ENCODE data around the gene SPINK1.
"Not testable (repeated sequence)": the region's sequence is repeated elsewhere in the genome, so short reads cannot be mapped to it uniquely, and the experiment has no call there.

Gene SPINK1

DNA sequence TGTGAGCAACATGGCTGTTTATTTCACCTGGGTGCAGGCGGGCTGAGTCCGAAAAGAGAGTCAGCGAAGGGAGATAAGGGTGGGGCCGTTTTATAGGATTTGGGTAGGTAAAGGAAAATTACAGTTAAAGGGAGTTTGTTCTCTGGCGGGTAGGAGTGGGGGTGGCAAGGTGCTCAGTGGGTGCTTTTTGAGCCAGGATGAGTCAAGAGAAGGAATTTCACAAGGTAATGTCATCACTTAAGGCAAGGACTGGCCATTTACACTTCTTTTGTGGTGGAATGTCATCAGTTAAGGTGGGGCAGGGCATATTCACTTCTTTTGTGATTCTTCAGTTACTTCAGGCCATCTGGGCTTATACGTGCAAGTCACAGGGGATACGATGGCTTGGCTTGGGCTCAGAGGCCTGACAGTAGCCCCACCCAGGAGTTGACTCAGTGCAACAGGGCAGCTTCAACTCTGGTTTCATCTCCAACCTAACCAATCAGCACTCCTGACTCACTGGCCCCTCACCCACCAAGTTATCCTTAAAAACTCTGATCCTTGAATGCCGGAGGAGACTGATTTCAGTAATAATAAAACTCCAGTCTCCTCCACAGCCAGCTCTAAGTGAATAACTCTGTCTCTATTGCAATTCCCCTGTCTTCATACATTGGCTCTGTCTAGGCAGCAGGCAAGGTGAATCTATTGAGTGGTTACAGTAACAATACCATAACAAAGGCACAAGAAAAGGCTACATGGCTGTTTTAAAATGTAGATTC lies 42.8 kb upstream of the SPINK1 start:
- H3K4me3 ChIP-seq (ENCODE audit: control insufficient read depth in 1 of 7, extremely low read depth in 1 of 7, insufficient read depth in 4 of 7, low read depth in 2 of 7, low read length in 6 of 7); H3K9me3 ChIP-seq (ENCODE audit: control extremely low read depth in 1 of 5, control insufficient read depth in 4 of 5, insufficient read depth in 2 of 5, low read depth in 1 of 5, low read length in 4 of 5); H3K4me1 ChIP-seq (ENCODE audit: control extremely low read depth in 1 of 4, control insufficient read depth in 4 of 4, insufficient read depth in 4 of 4, low read length in 3 of 4); POLR2A ChIA-PET; H3K27me3 ChIP-seq (replicated peaks in 2 of 5; ENCODE audit: control insufficient read depth in 4 of 5, insufficient read depth in 5 of 5, low read length in 4 of 5); H3K27ac ChIP-seq (ENCODE audit: insufficient read depth in 1 of 2, low read depth in 1 of 2, low read length in 2 of 2, poor library complexity in 1 of 2, severe bottlenecking in 2 of 2); H3K36me3 ChIP-seq (ENCODE audit: control insufficient read depth in 4 of 4, insufficient read depth in 4 of 4, low read length in 3 of 4); DNase-seq: not testable (repeated sequence)
- CTCF ChIA-PET, result interaction anchor here (1.1 kb wide), 1 partner anchor 14 kb away, joined by 3 read pairs; no protein-coding TSS in a partner anchor
- 93% methylated on average over 3 of the region's 8 CpGs for WGBS (ENCODE audit: insufficient coverage)

DNA sequence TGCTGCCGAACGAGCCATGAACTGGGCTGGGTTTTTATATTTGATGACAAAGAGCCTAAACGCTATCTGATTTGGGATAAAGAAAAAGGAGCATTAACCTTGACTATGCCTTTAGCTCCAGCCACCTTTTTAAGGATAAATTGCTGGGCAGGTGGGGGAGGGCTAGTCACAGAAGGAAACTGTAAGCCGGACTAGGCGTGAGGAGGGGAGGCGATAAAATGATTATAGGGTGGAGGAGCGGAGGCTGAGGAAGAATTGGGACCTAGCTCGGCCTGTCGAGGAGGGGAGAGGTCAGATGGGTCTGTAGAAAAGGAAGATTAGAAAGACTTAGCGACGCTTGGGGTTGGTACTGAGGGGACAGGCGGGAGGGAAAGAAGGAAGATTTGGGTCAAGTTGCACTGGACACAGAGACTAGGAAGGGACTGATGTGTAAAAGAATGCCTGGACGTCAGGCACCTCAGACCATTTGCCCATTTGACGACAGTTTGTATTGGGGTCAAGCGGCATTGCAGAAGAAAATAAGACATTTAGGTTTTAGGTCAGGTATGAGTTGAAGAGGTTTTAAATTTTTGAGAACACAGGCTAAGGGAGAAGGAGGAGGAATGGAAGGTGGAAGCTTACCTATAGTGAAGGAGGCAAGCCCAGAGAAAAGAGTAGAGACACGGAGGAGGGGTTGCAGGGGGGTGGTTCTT lies 41.4 kb upstream of the SPINK1 start:
- DNase-seq; H3K27me3 ChIP-seq (replicated peaks in 2 of 5; ENCODE audit: control insufficient read depth in 4 of 5, insufficient read depth in 5 of 5, low read length in 4 of 5); H3K4me1 ChIP-seq (ENCODE audit: control extremely low read depth in 1 of 4, control insufficient read depth in 4 of 4, insufficient read depth in 4 of 4, low read length in 3 of 4); H3K4me3 ChIP-seq (ENCODE audit: control insufficient read depth in 1 of 7, extremely low read depth in 1 of 7, insufficient read depth in 4 of 7, low read depth in 2 of 7, low read length in 6 of 7); H3K9me3 ChIP-seq (ENCODE audit: control extremely low read depth in 1 of 5, control insufficient read depth in 4 of 5, insufficient read depth in 2 of 5, low read depth in 1 of 5, low read length in 4 of 5); H3K36me3 ChIP-seq (ENCODE audit: control insufficient read depth in 4 of 4, insufficient read depth in 4 of 4, low read length in 3 of 4); H3K27ac ChIP-seq (ENCODE audit: insufficient read depth in 1 of 2, low read depth in 1 of 2, low read length in 2 of 2, poor library complexity in 1 of 2, severe bottlenecking in 2 of 2); POLR2A ChIA-PET: not testable (repeated sequence)
- CTCF ChIA-PET, result interaction anchor here (1.3 kb wide), 1 partner anchor 60 kb away, joined by 3 read pairs; no protein-coding TSS in a partner anchor
- WGBS (ENCODE audit: insufficient coverage), result over 99% methylated on average over 9 of the region's 16 CpGs

DNA sequence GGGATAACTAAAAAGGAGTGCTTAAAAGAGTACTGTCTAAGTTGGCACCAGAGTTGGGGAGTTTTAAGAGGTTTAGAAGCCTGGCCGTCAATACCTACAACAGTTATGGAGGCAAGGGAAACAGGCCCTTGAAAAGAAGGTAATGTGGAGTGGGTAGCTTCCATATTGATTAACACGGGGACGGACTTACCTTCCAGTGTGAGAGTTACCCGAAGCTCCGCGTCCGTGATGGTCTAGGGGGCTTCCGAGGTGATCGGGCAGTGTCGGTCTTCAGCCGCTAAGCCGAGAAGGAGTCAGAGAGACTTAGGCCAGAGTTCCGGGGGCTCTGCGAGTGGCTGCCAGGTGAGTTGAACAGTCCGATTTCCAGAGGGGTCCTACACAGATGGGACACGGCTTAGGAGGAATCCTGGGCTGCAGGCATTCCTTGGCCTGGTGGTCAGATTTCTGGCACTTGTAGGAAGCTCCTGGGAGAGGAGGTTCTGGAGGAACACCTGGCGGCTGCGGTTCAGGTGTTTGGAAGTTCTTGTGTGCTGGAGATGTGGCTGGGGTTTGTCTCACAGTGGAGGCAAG lies 40.6 kb upstream of the SPINK1 start:
- H3K9me3 ChIP-seq (ENCODE audit: control extremely low read depth in 1 of 5, control insufficient read depth in 4 of 5, insufficient read depth in 2 of 5, low read depth in 1 of 5, low read length in 4 of 5); DNase-seq; H3K4me3 ChIP-seq (ENCODE audit: control insufficient read depth in 1 of 7, extremely low read depth in 1 of 7, insufficient read depth in 4 of 7, low read depth in 2 of 7, low read length in 6 of 7); H3K36me3 ChIP-seq (ENCODE audit: control insufficient read depth in 4 of 4, insufficient read depth in 4 of 4, low read length in 3 of 4); H3K4me1 ChIP-seq (ENCODE audit: control extremely low read depth in 1 of 4, control insufficient read depth in 4 of 4, insufficient read depth in 4 of 4, low read length in 3 of 4); H3K27me3 ChIP-seq (replicated peaks in 2 of 5; ENCODE audit: control insufficient read depth in 4 of 5, insufficient read depth in 5 of 5, low read length in 4 of 5); H3K27ac ChIP-seq (ENCODE audit: insufficient read depth in 1 of 2, low read depth in 1 of 2, low read length in 2 of 2, poor library complexity in 1 of 2, severe bottlenecking in 2 of 2): not testable (repeated sequence)
- ChIA-PET CTCF (interaction anchor here (1.3 kb wide), 1 partner anchor 61 kb away, joined by 3 read pairs; no protein-coding TSS in a partner anchor), POLR2A (interaction anchor here (0.6 kb wide), 1 partner anchor 36 kb away, joined by 4 read pairs; no protein-coding TSS in a partner anchor)
- 91% methylated on average over 11 of the region's 18 CpGs for WGBS (ENCODE audit: insufficient coverage)

DNA sequence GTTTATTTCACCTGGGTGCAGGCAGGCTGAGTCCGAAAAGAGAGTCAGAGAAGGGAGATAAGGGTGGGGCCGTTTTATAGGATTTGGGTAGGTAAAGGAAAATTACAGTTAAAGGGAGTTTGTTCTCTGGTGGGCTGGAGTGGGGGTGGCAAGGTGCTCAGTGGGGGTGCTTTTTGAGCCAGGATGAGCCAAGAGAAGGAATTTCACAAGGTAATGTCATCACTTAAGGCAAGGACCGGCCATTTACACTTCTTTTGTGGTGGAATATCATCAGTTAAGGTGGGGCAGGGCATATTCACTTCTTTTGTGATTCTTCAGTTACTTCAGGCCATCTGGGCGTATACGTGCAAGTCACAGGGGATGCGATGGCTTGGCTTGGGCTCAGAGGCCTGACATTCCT lies 38.4 kb upstream of the SPINK1 start:
- H3K27ac ChIP-seq (ENCODE audit: insufficient read depth in 1 of 2, low read depth in 1 of 2, low read length in 2 of 2, poor library complexity in 1 of 2, severe bottlenecking in 2 of 2); DNase-seq; H3K9me3 ChIP-seq (ENCODE audit: control extremely low read depth in 1 of 5, control insufficient read depth in 4 of 5, insufficient read depth in 2 of 5, low read depth in 1 of 5, low read length in 4 of 5); POLR2A ChIA-PET; H3K27me3 ChIP-seq (replicated peaks in 2 of 5; ENCODE audit: control insufficient read depth in 4 of 5, insufficient read depth in 5 of 5, low read length in 4 of 5); CTCF ChIA-PET; H3K36me3 ChIP-seq (ENCODE audit: control insufficient read depth in 4 of 4, insufficient read depth in 4 of 4, low read length in 3 of 4); H3K4me3 ChIP-seq (ENCODE audit: control insufficient read depth in 1 of 7, extremely low read depth in 1 of 7, insufficient read depth in 4 of 7, low read depth in 2 of 7, low read length in 6 of 7); H3K4me1 ChIP-seq (ENCODE audit: control extremely low read depth in 1 of 4, control insufficient read depth in 4 of 4, insufficient read depth in 4 of 4, low read length in 3 of 4): not testable (repeated sequence)
- no CpG with 5 or more reads among the region's 6 CpGs for WGBS (ENCODE audit: insufficient coverage)

DNA sequence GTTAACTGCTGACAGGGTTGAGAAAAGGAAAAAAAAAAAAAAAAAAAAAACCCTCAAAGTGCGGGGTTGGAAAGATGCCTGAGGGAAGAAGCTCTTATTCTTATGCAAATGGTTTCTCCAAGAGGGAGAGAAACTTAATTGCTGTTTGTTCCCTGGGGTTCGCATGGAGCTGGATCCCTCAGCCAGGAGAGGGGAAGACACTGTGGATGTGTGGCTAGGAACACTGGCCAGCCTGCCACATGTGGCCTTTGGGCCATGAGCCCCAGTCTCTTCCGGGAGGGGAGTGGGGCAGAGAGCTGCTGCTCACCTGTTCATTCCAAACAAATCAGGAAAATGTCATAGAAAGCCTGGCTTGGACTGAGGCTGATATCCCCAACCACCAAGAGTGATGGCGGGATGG lies 37.6 kb upstream of the SPINK1 start:
- Histone ChIP-seq H3K36me3 (ENCODE audit: control insufficient read depth in 4 of 4, insufficient read depth in 4 of 4, low read length in 3 of 4) (no peaks in the 10 kb centered on the region), H3K4me1 (ENCODE audit: control extremely low read depth in 1 of 4, control insufficient read depth in 4 of 4, insufficient read depth in 4 of 4, low read length in 3 of 4) (peaks cover 0 to 1% (median 0%) of the 10 kb centered on the region in 4 experiments), H3K9me3 (ENCODE audit: control extremely low read depth in 1 of 5, control insufficient read depth in 4 of 5, insufficient read depth in 2 of 5, low read depth in 1 of 5, low read length in 4 of 5) (no peaks in the 10 kb centered on the region), H3K27me3 (replicated peaks in 2 of 5; ENCODE audit: control insufficient read depth in 4 of 5, insufficient read depth in 5 of 5, low read length in 4 of 5) (no peaks in the 10 kb centered on the region), H3K4me3 (ENCODE audit: control insufficient read depth in 1 of 7, extremely low read depth in 1 of 7, insufficient read depth in 4 of 7, low read depth in 2 of 7, low read length in 6 of 7) (no peak overlapping the region), H3K27ac (ENCODE audit: insufficient read depth in 1 of 2, low read depth in 1 of 2, low read length in 2 of 2, poor library complexity in 1 of 2, severe bottlenecking in 2 of 2) (no peak overlapping the region)
- no peak for DNase-seq
- ChIA-PET POLR2A (interaction anchor here (0.6 kb wide), 1 partner anchor 529 kb away, joined by 3 read pairs; no protein-coding TSS in a partner anchor), CTCF (no interaction called here)
- WGBS (ENCODE audit: insufficient coverage), result 100% methylated on average over 1 of the region's 4 CpGs

DNA sequence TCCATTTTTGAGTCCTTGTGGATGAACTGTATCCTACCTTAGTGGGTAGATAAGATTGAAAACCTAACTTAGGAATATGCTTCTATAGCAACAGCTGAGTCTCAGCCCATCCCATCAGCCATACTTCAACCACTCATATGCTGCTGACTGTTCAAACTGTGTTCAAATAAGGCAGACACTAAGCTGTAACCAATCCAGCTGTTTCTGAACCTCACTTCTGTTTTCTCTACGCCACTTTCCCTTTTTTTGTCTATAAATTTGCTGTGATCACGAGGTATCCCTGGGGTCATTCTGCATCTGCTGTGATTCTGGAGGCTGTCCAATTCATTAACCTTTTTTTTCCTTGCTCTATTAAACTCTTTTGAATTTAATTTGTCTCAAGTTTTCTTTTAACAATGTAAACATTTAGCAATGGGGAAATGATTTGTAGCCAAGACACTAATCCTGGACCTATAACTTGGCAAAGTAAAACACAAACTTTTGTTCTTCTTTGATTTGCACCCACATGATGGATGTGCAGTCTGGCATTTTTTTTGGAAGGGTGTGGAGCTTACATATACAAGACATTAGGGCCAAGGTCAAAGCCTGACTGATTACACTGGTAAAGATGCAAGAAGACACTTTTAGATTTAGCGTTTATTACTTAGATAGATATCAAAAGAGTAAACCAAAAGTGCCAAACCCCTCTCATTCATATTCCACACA lies 32.1 kb upstream of the SPINK1 start:
- ChIA-PET CTCF (interaction anchor here (1.0 to 2.0 kb wide), 6 partner anchors 15 to 236 kb away, joined by 3 to 6 read pairs (median 4); partner anchors contain the start of gene SCGB3A2), POLR2A (no interaction called here)
- H3K36me3 ChIP-seq (ENCODE audit: control insufficient read depth in 4 of 4, insufficient read depth in 4 of 4, low read length in 3 of 4), result no peaks in the 10 kb centered on the region
- 29% methylated on average over 2 of the region's 3 CpGs for WGBS (ENCODE audit: insufficient coverage)
- no peaks in the 10 kb centered on the region for H3K9me3 ChIP-seq (ENCODE audit: control extremely low read depth in 1 of 5, control insufficient read depth in 4 of 5, insufficient read depth in 2 of 5, low read depth in 1 of 5, low read length in 4 of 5)
- no peak for DNase-seq
- peaks cover 0 to 2% (median 0%) of the 10 kb centered on the region in 4 experiments for H3K4me1 ChIP-seq (ENCODE audit: control extremely low read depth in 1 of 4, control insufficient read depth in 4 of 4, insufficient read depth in 4 of 4, low read length in 3 of 4)
- H3K27ac ChIP-seq (ENCODE audit: insufficient read depth in 1 of 2, low read depth in 1 of 2, low read length in 2 of 2, poor library complexity in 1 of 2, severe bottlenecking in 2 of 2), result no peak overlapping the region
- no peaks in the 10 kb centered on the region for H3K27me3 ChIP-seq (replicated peaks in 2 of 5; ENCODE audit: control insufficient read depth in 4 of 5, insufficient read depth in 5 of 5, low read length in 4 of 5)
- H3K4me3 ChIP-seq (ENCODE audit: control insufficient read depth in 1 of 7, extremely low read depth in 1 of 7, insufficient read depth in 4 of 7, low read depth in 2 of 7, low read length in 6 of 7), result no peak overlapping the region
